ENCODE results near the gene ADK.

The ADK gene

GRCh38 chr10:74600170-74600569, 449.1 kb downstream of the ADK start:
- Histone ChIP-seq H3K4me1 (ENCODE audit: control insufficient read depth, insufficient read depth, low read length) (no peaks in the 10 kb centered on the region), H3K9me3 (ENCODE audit: control insufficient read depth, insufficient read depth, low read length) (no peaks in the 10 kb centered on the region), H3K27ac (ENCODE audit: low read depth, low read length) (no peak overlapping the region), H3K9ac (ENCODE audit: low read depth, low read length) (no peak overlapping the region), H3K27me3 (ENCODE audit: control insufficient read depth, insufficient read depth, low read length) (no peaks in the 10 kb centered on the region), H3K4me3 (ENCODE audit: low read depth, low read length) (no peak overlapping the region), H3K36me3 (ENCODE audit: control insufficient read depth, insufficient read depth, low read length) (no peaks in the 10 kb centered on the region)

- no peaks in the 10 kb centered on the region for H3K27me3 ChIP-seq (ENCODE audit: control insufficient read depth, insufficient read depth, low read length)
- no peak overlapping the region for H3K4me3 ChIP-seq (ENCODE audit: low read depth, low read length)
- H3K9ac ChIP-seq (ENCODE audit: low read depth, low read length) = no peak overlapping the region
- H3K9me3 ChIP-seq (ENCODE audit: control insufficient read depth, insufficient read depth, low read length) = no peaks in the 10 kb centered on the region
- H3K36me3 ChIP-seq (ENCODE audit: control insufficient read depth, insufficient read depth, low read length) = no peaks in the 10 kb centered on the region
- H3K27ac ChIP-seq (ENCODE audit: low read depth, low read length) = no peak overlapping the region
- no peaks in the 10 kb centered on the region for H3K4me1 ChIP-seq (ENCODE audit: control insufficient read depth, insufficient read depth, low read length)
These were observed 451.6 kb downstream of the ADK start for GRCh38 chr10:74602576-74602975.

DNA sequence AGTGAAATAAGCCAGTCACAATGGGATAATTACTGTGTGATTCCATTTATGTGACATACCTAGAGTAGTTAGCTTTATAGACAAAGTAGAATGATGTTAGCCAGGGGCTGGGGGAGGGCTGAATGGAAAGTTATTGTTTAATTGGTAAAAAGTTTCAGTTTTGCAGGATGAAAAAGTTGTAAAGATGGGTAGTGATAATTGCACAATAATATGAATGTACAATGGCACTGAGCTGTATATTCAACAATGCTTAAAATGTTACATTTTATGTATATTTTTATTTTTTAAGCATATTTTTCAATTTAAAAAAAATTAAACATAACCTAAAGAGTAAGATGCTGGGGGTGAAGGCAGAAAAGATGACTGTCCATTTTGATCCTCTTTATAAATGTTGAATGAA, 459.3 kb downstream of the ADK start:
- Histone ChIP-seq H3K9ac (ENCODE audit: low read depth, low read length) (no peak overlapping the region), H3K36me3 (ENCODE audit: control insufficient read depth, insufficient read depth, low read length) (no peaks in the 10 kb centered on the region), H3K4me3 (ENCODE audit: low read depth, low read length) (no peak overlapping the region), H3K9me3 (ENCODE audit: control insufficient read depth, insufficient read depth, low read length) (no peaks in the 10 kb centered on the region), H3K4me1 (ENCODE audit: control insufficient read depth, insufficient read depth, low read length) (peaks cover 30% of the 10 kb centered on the region), H3K27me3 (ENCODE audit: control insufficient read depth, insufficient read depth, low read length) (no peaks in the 10 kb centered on the region), H3K27ac (ENCODE audit: low read depth, low read length) (no peak overlapping the region)

DNA sequence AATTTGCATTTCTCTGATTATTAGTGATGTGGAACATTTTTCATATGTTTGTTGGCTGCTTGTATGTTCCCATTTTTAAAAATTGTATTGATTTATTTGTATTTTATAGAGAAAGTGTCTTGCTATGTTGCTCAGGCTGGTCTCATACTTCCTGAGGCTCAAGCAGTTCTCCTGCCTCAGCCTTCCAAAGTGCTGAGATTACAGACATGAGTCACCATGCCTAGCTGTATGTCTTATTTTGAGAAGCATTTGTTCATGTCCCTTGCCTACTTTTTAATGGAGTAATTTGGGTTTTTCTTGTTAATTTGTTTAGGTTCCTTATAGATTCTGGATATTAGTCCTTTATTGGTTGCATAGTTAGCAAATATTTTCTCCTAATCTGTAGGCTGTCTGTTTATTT, 461.2 kb downstream of the ADK start:
- H3K27ac ChIP-seq (ENCODE audit: low read depth, low read length) = no peak overlapping the region
- no peaks in the 10 kb centered on the region for H3K27me3 ChIP-seq (ENCODE audit: control insufficient read depth, insufficient read depth, low read length)
- no peaks in the 10 kb centered on the region for H3K9me3 ChIP-seq (ENCODE audit: control insufficient read depth, insufficient read depth, low read length)
- H3K36me3 ChIP-seq (ENCODE audit: control insufficient read depth, insufficient read depth, low read length) = no peaks in the 10 kb centered on the region
- no peak overlapping the region for H3K4me3 ChIP-seq (ENCODE audit: low read depth, low read length)
- H3K4me1 ChIP-seq (ENCODE audit: control insufficient read depth, insufficient read depth, low read length) = peaks cover 34% of the 10 kb centered on the region
- H3K9ac ChIP-seq (ENCODE audit: low read depth, low read length) = no peak overlapping the region

GRCh38 chr10:74620626-74621025, 469.6 kb downstream of the ADK start:
- H3K27ac ChIP-seq (ENCODE audit: low read depth, low read length) = no peak overlapping the region
- H3K4me3 ChIP-seq (ENCODE audit: low read depth, low read length) = no peak overlapping the region
- H3K4me1 ChIP-seq (ENCODE audit: control insufficient read depth, insufficient read depth, low read length) = peaks cover 10% of the 10 kb centered on the region; the same call in 1 of the 2 replicates
- no peak overlapping the region for H3K9ac ChIP-seq (ENCODE audit: low read depth, low read length)
- no peaks in the 10 kb centered on the region for H3K27me3 ChIP-seq (ENCODE audit: control insufficient read depth, insufficient read depth, low read length)
- H3K9me3 ChIP-seq (ENCODE audit: control insufficient read depth, insufficient read depth, low read length) = no peaks in the 10 kb centered on the region
- no peaks in the 10 kb centered on the region for H3K36me3 ChIP-seq (ENCODE audit: control insufficient read depth, insufficient read depth, low read length)

DNA sequence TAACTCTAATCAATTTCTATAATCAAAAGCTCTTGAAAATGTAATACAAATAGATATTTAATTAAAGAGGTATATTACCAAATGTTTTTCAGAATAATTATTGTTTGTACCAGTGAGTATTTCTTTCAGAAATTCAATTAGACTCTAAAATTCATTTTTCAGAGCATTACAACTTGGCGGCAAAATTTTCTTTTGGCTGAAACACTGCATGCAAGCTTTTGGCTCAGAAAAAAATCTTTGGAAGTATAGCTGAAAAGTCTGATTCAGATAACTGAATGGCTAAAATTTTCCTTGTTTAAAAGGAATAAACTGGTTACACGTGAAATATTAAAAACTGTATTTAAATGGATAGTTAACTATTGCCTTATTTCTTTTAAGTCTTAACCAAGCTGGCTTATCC, 472.8 kb downstream of the ADK start:
- H3K36me3 ChIP-seq (ENCODE audit: control insufficient read depth, insufficient read depth, low read length) = no peaks in the 10 kb centered on the region
- H3K4me3 ChIP-seq (ENCODE audit: low read depth, low read length) = no peak overlapping the region
- H3K27ac ChIP-seq (ENCODE audit: low read depth, low read length) = no peak overlapping the region
- H3K4me1 ChIP-seq (ENCODE audit: control insufficient read depth, insufficient read depth, low read length) = peaks cover 7% of the 10 kb centered on the region; the same call in 1 of the 2 replicates
- no peaks in the 10 kb centered on the region for H3K27me3 ChIP-seq (ENCODE audit: control insufficient read depth, insufficient read depth, low read length)
- no peak overlapping the region for H3K9ac ChIP-seq (ENCODE audit: low read depth, low read length)
- no peaks in the 10 kb centered on the region for H3K9me3 ChIP-seq (ENCODE audit: control insufficient read depth, insufficient read depth, low read length)

- Histone ChIP-seq H3K9ac (ENCODE audit: low read depth, low read length) (no peak overlapping the region), H3K36me3 (ENCODE audit: control insufficient read depth, insufficient read depth, low read length) (no peaks in the 10 kb centered on the region), H3K27me3 (ENCODE audit: control insufficient read depth, insufficient read depth, low read length) (no peaks in the 10 kb centered on the region), H3K4me3 (ENCODE audit: low read depth, low read length) (no peak overlapping the region), H3K27ac (ENCODE audit: low read depth, low read length) (no peak overlapping the region), H3K9me3 (ENCODE audit: control insufficient read depth, insufficient read depth, low read length) (no peaks in the 10 kb centered on the region), H3K4me1 (ENCODE audit: control insufficient read depth, insufficient read depth, low read length) (peaks cover 7% of the 10 kb centered on the region; the same call in 1 of the 2 replicates)
These were observed 473.5 kb downstream of the ADK start for GRCh38 chr10:74624501-74624900.

DNA sequence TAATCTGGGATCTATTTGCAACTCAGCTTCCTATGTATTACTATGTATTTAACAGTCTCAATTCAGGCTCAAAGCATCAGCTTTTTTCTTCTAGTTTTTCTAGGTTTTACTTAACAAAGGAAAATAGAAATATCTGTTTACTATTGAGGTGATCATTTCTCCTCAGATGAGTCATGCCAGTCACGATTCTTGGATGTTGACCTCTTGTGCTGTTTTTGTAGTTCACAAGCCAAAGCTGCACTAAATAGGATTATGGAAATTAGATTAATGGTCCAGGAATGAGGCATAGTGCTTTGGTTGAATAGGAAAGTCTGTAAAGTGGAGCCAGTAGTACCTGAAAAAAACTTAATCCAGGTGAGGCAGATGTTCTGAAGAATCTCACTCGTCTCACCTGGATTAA, 477.1 kb downstream of the ADK start:
- no peaks in the 10 kb centered on the region for H3K9me3 ChIP-seq (ENCODE audit: control insufficient read depth, insufficient read depth, low read length)
- no peak overlapping the region for H3K9ac ChIP-seq (ENCODE audit: low read depth, low read length)
- no peak overlapping the region for H3K4me3 ChIP-seq (ENCODE audit: low read depth, low read length)
- peaks cover 7% of the 10 kb centered on the region; the same call in 1 of the 2 replicates for H3K4me1 ChIP-seq (ENCODE audit: control insufficient read depth, insufficient read depth, low read length)
- no peaks in the 10 kb centered on the region for H3K36me3 ChIP-seq (ENCODE audit: control insufficient read depth, insufficient read depth, low read length)
- H3K27ac ChIP-seq (ENCODE audit: low read depth, low read length) = no peak overlapping the region
- H3K27me3 ChIP-seq (ENCODE audit: control insufficient read depth, insufficient read depth, low read length) = no peaks in the 10 kb centered on the region

DNA sequence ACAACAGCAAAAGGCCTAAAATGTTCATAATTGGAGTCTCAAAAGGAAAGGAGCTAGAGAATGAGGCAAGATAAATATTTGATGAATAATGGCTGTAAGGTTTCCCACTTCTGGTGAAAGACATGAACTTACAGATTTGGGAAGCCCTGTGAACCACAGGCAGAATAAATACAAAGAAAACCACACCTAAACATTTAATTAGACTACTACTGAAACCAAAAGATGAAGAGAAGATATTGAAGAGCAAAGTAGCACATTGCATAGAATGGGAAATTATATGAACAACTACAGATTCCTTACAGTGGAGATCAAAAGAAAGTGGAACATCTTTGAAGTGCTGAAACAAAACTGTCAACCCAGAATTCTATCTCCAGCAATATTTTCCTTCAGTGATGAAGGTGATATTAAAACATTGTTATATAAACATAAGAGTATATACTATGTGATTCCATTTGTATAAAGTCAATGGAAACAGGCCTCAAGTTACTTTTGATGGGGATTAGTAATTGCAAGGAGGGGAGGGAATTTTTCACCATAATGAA, 484.0 kb downstream of the ADK start:
- H3K27me3 ChIP-seq (ENCODE audit: control insufficient read depth, insufficient read depth, low read length) = no peaks in the 10 kb centered on the region
- no peaks in the 10 kb centered on the region for H3K9me3 ChIP-seq (ENCODE audit: control insufficient read depth, insufficient read depth, low read length)
- H3K36me3 ChIP-seq (ENCODE audit: control insufficient read depth, insufficient read depth, low read length) = no peaks in the 10 kb centered on the region
- no peak overlapping the region for H3K9ac ChIP-seq (ENCODE audit: low read depth, low read length)
- H3K4me1 ChIP-seq (ENCODE audit: control insufficient read depth, insufficient read depth, low read length) = peaks cover 3% of the 10 kb centered on the region
- H3K27ac ChIP-seq (ENCODE audit: low read depth, low read length) = no peak overlapping the region
- H3K4me3 ChIP-seq (ENCODE audit: low read depth, low read length) = no peak overlapping the region

DNA sequence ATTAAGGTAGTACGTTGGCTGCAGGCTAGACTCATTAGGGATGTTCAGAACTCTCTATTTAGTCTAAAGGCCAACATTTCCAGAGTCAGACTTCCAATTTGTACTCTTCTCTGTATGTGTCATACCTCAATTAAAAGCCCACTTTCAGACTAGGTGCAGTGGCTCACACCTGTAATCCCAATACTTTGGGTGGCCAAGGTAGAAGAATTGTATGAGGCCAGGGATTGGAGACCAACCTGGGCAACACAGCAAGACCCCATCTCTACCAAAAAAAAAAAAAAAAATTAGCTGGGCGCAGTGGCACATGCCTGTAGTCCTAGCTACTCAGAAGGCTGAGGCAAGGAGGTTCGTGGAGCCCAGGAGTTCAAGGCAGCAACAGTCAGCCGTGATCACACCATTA, 484.6 kb downstream of the ADK start:
- Histone ChIP-seq H3K4me3 (ENCODE audit: low read depth, low read length) (no peak overlapping the region), H3K9me3 (ENCODE audit: control insufficient read depth, insufficient read depth, low read length) (no peaks in the 10 kb centered on the region), H3K36me3 (ENCODE audit: control insufficient read depth, insufficient read depth, low read length) (no peaks in the 10 kb centered on the region), H3K27me3 (ENCODE audit: control insufficient read depth, insufficient read depth, low read length) (no peaks in the 10 kb centered on the region), H3K9ac (ENCODE audit: low read depth, low read length) (no peak overlapping the region), H3K4me1 (ENCODE audit: control insufficient read depth, insufficient read depth, low read length) (peaks cover 9% of the 10 kb centered on the region), H3K27ac (ENCODE audit: low read depth, low read length) (no peak overlapping the region)

- H3K27me3 ChIP-seq (ENCODE audit: control insufficient read depth, insufficient read depth, low read length) = no peaks in the 10 kb centered on the region
- H3K4me1 ChIP-seq (ENCODE audit: control insufficient read depth, insufficient read depth, low read length) = peaks cover 10% of the 10 kb centered on the region
- H3K36me3 ChIP-seq (ENCODE audit: control insufficient read depth, insufficient read depth, low read length) = no peaks in the 10 kb centered on the region
- H3K9ac ChIP-seq (ENCODE audit: low read depth, low read length) = no peak overlapping the region
- no peak overlapping the region for H3K4me3 ChIP-seq (ENCODE audit: low read depth, low read length)
- no peak overlapping the region for H3K27ac ChIP-seq (ENCODE audit: low read depth, low read length)
- no peaks in the 10 kb centered on the region for H3K9me3 ChIP-seq (ENCODE audit: control insufficient read depth, insufficient read depth, low read length)
These were observed 486.7 kb downstream of the ADK start for GRCh38 chr10:74637685-74638084.
